Uterus (tissue), 2 donors: ENCODE data around the gene NRG3.

Source experiments
- CTCF ChIP-seq, 4 experiments: fragments of 200-600 bp in 2 of 4; fragments of 450-650 bp in 2 of 4; sonication (generic) in 2 of 4; IDR thresholded peaks; one replicate each; pipeline ENCODE4 v1.5.1; 2016 to 2019; ENCODE audit warnings: antibody characterized with exemption in 4 of 4, mild to moderate bottlenecking in 2 of 4, moderate library complexity in 1 of 4
- POLR2A ChIP-seq, 2 donors: fragments of 450-650 bp; IDR thresholded peaks; one replicate each; pipeline ENCODE4 v1.6.1; 2016; ENCODE audit warnings: antibody characterized with exemption in 2 of 2, mild to moderate bottlenecking in 1 of 2, moderate library complexity in 1 of 2

DNA sequence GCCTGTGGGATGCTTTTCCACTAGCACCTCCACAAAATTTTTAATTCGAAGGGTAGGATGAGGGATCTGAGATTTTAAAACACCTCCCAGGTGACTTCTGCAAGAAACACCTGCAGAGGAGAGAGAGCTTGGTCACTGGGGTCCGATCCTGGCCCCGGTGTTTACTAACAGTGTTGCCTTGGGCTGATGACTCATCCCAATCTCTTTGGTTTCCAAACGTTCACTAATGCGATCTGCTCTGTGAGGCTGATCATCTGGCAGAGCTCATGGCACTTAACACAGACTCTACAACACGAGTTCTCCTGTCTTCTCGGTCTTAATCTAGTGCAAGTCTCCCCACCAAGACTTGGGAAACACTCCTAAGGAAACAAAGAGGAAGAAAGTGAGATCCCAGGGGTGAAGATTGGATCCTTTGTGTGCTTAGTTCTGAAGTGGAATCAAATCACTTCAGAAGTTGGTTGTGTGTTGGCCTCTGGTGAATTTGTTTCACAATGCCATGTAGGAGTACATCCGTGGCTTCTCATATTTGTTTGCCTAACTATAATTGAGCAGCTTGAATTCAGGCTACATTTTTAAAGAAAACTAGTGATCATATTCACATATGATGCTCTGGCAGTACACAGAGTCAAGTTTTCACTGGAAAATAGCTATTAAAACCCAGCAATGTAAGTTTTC lies 407.9 kb downstream of the NRG3 start:
- TF ChIP-seq POLR2A (IDR thresholded peaks at IDR 0.05), result no peak
- no peak for TF ChIP-seq CTCF (IDR thresholded peaks at IDR 0.05)
